Duodenal mucosa (tissue), 2 donors: ENCODE results near the gene AHRR.
"Not testable (repeated sequence)": the region's sequence is repeated elsewhere in the genome, so short reads cannot be mapped to it uniquely, and the experiment has no call there.

ENCODE experiments used
- H3K27ac ChIP-seq: one replicate; pipeline ENCODE4 v1.7.0; 2013; ENCODE audit warnings: low read depth, low read length
- H3K27me3 ChIP-seq, 2 donors: one replicate each; pipeline ENCODE4 v1.7.0; 2013; ENCODE audit warnings: low read length in 2 of 2, control low read depth in 1 of 2; ENCODE audit not compliant: insufficient read depth in 2 of 2, control insufficient read depth in 1 of 2
- H3K36me3 ChIP-seq, 2 donors: one replicate each; pipeline ENCODE4 v1.7.0; 2013; ENCODE audit warnings: low read length in 2 of 2, control low read depth in 1 of 2; ENCODE audit not compliant: insufficient read depth in 2 of 2, control insufficient read depth in 1 of 2
- H3K4me1 ChIP-seq, 2 donors: one replicate each; pipeline ENCODE4 v1.7.0; 2013; ENCODE audit warnings: low read length in 2 of 2, control low read depth in 1 of 2; ENCODE audit not compliant: insufficient read depth in 2 of 2, control insufficient read depth in 1 of 2
- H3K4me3 ChIP-seq, 2 donors: one replicate each; pipeline ENCODE4 v1.7.0; 2013; ENCODE audit warnings: low read length in 2 of 2, low read depth in 1 of 2
- H3K9ac ChIP-seq, 2 donors: one replicate each; pipeline ENCODE4 v1.7.0; 2013; ENCODE audit warnings: low read length in 2 of 2, low read depth in 1 of 2
- H3K9me3 ChIP-seq, 2 donors: one replicate each; pipeline ENCODE4 v1.7.0; 2013; ENCODE audit warnings: low read length in 2 of 2, control low read depth in 1 of 2; ENCODE audit not compliant: control insufficient read depth in 1 of 2

AHRR gene

DNA sequence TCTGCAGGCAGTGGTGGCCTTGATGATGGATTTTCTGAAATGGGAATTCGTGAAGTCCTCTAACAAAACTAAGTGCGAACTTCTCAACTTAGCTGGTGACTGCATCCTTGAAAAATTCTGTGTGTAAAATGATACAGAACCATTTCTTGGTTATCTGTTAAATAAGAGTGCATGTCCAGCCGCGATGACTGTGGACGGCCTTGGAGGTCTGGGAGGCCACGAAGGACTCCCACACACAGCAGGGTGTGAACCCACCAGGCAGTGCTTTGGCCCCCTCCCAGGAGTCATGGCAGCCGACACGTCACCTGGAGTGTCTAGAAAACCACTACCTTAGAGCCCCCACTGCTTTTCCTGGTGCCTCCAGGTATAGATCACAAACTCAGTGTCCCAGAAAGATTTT, 17.8 kb upstream of the AHRR start:
- not testable (repeated sequence) for H3K9me3 ChIP-seq, H3K9ac ChIP-seq, H3K27me3 ChIP-seq, H3K27ac ChIP-seq, H3K4me3 ChIP-seq
- H3K4me1 ChIP-seq: peaks cover 5 to 31% of the 10 kb centered on the region in 2 donors
- H3K36me3 ChIP-seq: peaks cover 21 to 32% of the 10 kb centered on the region in 2 donors

DNA sequence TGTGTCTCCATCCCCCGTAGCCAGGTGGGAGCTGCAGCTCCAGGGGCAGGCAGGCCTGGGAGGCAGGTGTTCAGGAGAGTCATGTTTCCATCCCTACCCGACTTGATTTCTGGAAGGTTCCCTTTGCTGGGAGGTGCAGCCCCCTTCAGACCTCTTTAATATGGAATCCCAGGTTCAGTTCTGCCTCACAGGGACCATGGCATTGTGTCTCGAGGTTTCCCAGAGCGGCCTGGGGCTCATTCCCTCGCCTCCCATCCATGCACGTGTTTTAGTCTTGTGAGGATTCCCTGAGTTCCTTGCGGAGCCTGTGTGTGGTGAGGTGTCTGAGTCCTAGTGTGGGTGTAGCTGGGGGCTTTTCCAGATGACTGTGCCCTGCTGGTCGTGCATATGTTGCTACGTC, 16.5 kb upstream of the AHRR start:
- Histone ChIP-seq H3K27ac (no peak overlapping the region), H3K36me3 (peaks cover 21 to 41% of the 10 kb centered on the region in 2 donors), H3K9me3 (no peaks in the 10 kb centered on the region), H3K4me3 (no peak overlapping the region), H3K4me1 (peaks cover 7 to 34% of the 10 kb centered on the region in 2 donors), H3K27me3 (no peaks in the 10 kb centered on the region), H3K9ac (no peak overlapping the region)

DNA sequence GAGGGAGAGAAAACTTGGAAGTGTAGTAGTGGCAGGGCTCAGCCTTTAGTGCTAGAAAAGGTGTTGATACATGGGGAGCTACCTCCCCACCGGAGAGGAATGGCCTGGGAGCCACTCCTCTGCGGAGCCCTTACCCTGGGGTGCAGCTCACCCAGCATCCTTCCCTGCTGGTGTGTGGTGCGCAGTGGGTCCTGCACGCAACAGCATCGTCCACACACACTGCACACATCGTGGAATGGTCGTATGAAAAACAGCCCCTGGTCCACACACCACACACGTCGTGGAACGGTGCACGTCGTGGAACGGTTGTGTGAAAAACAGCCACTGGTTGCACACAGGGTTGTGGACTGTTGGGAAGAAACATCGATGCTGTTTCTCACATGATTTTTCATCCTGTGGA, 16.1 kb upstream of the AHRR start:
- Histone ChIP-seq H3K27me3 (no peaks in the 10 kb centered on the region), H3K9me3 (no peaks in the 10 kb centered on the region), H3K4me1 (peaks cover 12 to 38% of the 10 kb centered on the region in 2 donors), H3K27ac (no peak overlapping the region), H3K9ac (no peak overlapping the region), H3K4me3 (no peak overlapping the region), H3K36me3 (peaks cover 21 to 44% of the 10 kb centered on the region in 2 donors)

DNA sequence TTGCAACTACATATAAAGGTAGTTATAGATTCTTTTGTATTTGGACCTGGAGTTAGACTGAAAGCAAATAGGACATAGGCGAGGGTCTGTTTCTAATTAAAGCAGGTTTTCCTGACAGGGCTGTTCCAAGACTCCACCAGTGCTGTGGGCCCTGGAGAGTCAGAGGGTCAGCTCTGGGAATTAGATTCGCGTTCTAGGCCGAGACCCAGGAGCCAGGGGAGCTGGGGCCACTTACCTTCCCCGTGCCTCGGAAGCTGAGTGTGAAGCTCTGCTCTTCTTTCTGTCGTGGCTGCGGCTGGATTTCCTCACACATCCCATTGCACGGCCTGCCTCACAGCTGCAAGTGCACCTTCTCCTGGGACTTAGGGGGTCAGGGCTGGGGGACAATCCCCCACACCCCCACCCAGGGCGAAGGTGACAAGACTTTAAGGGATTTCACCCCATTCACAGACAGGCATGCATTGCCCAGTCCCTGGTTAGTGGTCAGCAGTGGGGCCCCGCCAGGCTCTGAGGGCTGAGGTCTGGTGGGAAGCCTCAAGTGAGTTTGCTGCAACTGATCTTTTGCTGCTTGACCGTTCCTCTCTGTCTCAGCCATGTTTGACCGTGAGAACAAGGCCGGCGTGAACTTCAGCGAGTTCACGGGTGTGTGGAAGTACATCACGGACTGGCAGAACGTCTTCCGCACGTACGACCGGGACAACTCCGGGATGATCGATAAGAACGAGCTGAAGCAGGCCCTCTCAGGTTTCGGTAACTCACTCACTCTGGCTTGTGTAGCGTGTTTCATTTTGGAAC, 15.3 kb upstream of the AHRR start:
- Histone ChIP-seq H3K9me3 (no peaks in the 10 kb centered on the region), H3K36me3 (peaks cover 21 to 47% of the 10 kb centered on the region in 2 donors), H3K4me1 (peaks cover 17 to 41% of the 10 kb centered on the region in 2 donors)

DNA sequence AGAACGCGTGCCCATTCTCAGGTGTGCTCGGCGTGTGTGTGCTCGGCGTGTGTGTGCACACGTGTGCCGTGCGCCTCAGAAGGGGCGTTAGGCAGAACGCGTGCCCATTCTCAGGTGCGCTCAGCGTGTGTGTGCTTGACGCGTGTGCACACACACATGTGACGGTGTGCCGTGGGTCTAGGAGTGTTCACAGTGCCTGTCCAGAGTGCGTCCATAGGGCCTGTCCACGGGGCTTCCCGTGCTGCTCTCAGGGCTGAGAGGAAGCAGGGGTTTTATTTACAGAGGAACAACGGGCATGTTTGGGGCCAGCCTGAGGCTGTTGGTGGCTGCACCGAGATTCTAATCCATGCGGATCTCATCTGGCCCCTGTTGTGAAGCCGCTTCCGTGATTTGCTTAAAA, 14.2 kb upstream of the AHRR start:
- Histone ChIP-seq H3K27ac (no peak overlapping the region), H3K36me3 (peaks cover 21 to 47% of the 10 kb centered on the region in 2 donors), H3K9me3 (no peaks in the 10 kb centered on the region), H3K4me1 (peaks cover 19 to 33% of the 10 kb centered on the region in 2 donors), H3K9ac (no peak overlapping the region), H3K27me3 (no peaks in the 10 kb centered on the region), H3K4me3 (no peak overlapping the region)

More for the DNA sequence above, 15.3 kb upstream of the AHRR start:
- Histone ChIP-seq H3K4me3 (no peak overlapping the region), H3K27me3 (no peaks in the 10 kb centered on the region), H3K27ac (no peak overlapping the region), H3K9ac (no peak overlapping the region)

DNA sequence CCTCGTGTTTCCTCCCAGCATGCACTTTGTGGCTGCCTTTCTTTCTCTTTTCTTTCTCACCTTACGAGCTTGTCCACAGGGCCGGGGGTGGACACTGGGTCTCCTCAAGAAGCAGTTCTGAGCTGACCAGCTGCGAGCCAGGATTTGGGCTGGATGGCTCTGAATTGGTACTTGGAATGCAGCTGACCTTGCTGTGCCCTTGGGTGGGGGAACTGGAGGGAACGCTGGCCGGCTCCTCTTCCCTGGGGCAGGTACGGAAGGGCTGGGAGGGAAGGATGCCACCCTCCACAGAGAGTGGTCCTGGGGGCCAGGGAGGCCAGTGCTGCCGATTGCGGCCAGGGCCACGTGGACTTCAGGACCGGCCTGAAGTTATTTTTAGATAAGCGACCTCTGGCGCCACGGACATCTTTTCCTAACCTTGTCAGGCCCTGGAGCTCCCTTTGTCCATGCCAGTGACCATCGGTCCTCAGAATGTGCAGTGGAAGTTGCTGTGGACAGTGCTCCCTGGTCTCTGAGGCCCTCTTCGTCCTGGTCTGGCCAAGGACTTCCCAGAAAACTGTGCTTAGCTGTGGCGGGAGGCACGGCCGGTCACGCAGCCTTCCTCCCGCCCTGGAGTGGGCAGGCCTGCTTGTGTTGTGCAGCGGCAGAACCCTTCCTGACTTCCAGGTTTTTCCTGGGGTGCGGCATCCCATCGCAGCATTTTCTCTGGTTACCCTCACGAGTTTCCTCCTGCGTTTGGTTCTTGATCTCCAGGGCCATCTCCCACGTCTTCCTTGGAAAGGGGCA, 13.5 kb upstream of the AHRR start:
- peaks cover 21 to 52% of the 10 kb centered on the region in 2 donors for H3K36me3 ChIP-seq
- H3K27ac ChIP-seq: no peak overlapping the region
- peaks cover 19 to 26% of the 10 kb centered on the region in 2 donors for H3K4me1 ChIP-seq

DNA sequence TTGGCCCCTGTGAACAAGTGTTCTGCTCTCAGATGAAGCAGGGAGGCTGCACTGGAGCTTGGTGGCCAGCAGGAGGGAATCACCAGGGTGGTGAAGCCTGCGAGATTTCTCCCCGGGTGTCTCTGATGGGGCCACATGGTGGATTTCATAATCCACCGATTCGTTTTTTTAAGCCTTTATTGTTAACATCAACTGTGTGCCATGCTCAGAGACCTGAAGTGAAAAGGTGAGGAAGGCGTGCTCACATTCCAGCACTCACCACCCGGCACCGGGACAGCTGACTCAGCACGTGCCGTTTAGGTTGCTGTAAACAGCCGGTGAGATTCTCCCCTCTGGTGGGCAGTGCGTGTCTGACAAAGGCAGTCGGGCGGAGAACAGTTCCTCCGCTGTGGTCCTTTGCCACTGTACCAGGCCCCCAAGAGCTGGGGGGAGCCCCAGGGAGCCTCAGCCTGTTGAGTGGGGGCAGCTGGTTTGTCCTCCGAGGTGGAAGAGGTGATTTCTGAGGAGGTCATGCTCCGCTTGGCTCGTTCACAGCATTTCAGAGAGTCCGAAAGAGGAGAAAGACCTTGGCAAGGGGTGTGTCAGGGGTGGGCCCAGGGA, 12.7 kb upstream of the AHRR start:
- H3K27ac ChIP-seq: no peak overlapping the region
- no peaks in the 10 kb centered on the region for H3K27me3 ChIP-seq
- H3K4me1 ChIP-seq: peaks cover 19 to 25% of the 10 kb centered on the region in 2 donors
- no peaks in the 10 kb centered on the region for H3K9me3 ChIP-seq
- no peak overlapping the region for H3K4me3 ChIP-seq
- H3K36me3 ChIP-seq: peaks cover 21 to 58% of the 10 kb centered on the region in 2 donors
- H3K9ac ChIP-seq: no peak overlapping the region

More for the DNA sequence above, 13.5 kb upstream of the AHRR start:
- H3K4me3 ChIP-seq: no peak overlapping the region
- no peaks in the 10 kb centered on the region for H3K9me3 ChIP-seq
- H3K9ac ChIP-seq: no peak overlapping the region
- H3K27me3 ChIP-seq: no peaks in the 10 kb centered on the region

DNA sequence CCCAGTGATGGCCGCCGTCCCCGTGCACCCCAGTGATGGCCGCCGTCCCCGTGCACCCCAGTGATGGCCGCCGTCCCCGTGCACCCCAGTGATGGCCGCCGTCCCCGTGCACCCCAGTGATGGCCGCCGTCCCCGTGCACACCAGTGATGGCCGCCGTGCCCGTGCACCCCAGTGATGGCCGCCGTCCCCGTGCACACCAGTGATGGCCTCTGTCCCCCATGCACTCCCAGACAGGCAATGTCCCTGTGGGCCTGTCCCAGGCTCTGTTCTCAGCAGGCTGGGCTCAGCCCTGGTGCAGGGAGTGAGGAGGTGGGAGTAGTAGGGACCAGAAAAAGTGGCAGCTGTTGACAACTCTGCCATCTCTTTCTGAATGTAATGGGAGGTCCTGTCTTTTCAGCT, 11.7 kb upstream of the AHRR start:
- peaks cover 19 to 25% of the 10 kb centered on the region in 2 donors for H3K4me1 ChIP-seq
- H3K4me3 ChIP-seq, H3K9ac ChIP-seq, H3K27me3 ChIP-seq, H3K27ac ChIP-seq, H3K9me3 ChIP-seq: not testable (repeated sequence)
- H3K36me3 ChIP-seq: peaks cover 31 to 69% of the 10 kb centered on the region in 2 donors

DNA sequence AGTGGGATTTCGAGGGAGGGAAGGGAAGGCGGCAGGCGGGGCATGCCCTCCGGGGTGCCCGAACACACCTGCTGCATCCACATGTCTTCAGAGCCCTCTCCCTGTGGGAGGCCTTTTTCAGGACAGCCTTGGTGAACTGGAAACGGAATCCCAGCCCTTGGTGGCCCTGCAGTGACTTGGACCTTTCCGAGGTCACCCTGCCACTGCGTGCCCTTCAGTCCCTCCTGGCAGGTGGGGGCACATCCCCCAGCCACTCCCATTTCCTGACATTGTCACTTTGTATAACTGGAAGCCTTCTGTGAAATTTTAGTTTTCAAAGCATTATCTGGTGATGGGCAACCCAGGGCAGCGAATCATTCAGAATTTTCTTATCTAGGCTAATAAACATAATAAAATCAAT, 11.0 kb upstream of the AHRR start:
- no peak overlapping the region for H3K4me3 ChIP-seq
- no peak overlapping the region for H3K9ac ChIP-seq

DNA sequence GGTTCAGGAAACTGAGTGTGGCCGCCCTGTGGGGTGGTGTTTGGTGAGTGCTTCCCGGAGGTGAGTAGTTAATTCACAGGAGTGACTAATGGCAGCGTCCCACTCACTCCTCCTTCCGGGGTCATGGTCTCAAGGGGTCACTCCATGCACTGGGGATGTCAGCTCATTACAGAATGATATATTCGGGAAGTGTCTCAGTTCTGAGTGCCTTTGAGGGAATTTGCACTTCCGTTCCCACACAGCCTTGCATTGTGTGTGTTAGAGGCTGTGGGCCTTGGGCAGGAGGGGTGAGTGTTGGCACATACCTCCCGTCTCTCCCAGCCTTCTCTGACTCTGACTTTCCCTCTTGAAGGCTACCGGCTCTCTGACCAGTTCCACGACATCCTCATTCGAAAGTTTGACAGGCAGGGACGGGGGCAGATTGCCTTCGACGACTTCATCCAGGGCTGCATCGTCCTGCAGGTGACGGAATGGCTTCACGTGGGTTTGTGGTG, 10.5 kb upstream of the AHRR start:
- Histone ChIP-seq H3K9me3 (no peaks in the 10 kb centered on the region), H3K4me3 (peak overlapping the region in 1 of 2 donors; percentile 1), H3K4me1 (peaks cover 19 to 25% of the 10 kb centered on the region in 2 donors), H3K9ac (peak overlapping the region in 1 of 2 donors; percentile 21), H3K27ac (no peak overlapping the region), H3K27me3 (no peaks in the 10 kb centered on the region), H3K36me3 (peaks cover 29 to 72% of the 10 kb centered on the region in 2 donors)

More for the DNA sequence above, 11.0 kb upstream of the AHRR start:
- H3K27ac ChIP-seq: no peak overlapping the region
- peaks cover 19 to 25% of the 10 kb centered on the region in 2 donors for H3K4me1 ChIP-seq
- H3K27me3 ChIP-seq: no peaks in the 10 kb centered on the region
- H3K36me3 ChIP-seq: peaks cover 34 to 69% of the 10 kb centered on the region in 2 donors
- H3K9me3 ChIP-seq: no peaks in the 10 kb centered on the region
